Measurements from ENCODE around the gene IPO4. TPM values are rescaled to one million over a fixed set of nuclear protein-coding genes. Genes with fewer than 3 reads are reported as not detected.

The IPO4 gene
- total and polyA plus RNA-seq, 12 donors, result 19.1 to 84.9 (median 42.8) TPM

- H3K36me3 ChIP-seq (replicated peaks in 1 of 2), result peaks cover 0 to 70% of the 10 kb centered on the region in 2 donors
- H3K4me1 ChIP-seq (replicated peaks in 1 of 2), result peaks cover 16 to 29% of the 10 kb centered on the region in 2 donors
- H3K27ac ChIP-seq, result no peak overlapping the region
- H3K9me3 ChIP-seq (replicated peaks in 1 of 3), result no peaks in the 10 kb centered on the region
- no peaks in the 10 kb centered on the region for H3K27me3 ChIP-seq
- intact Hi-C loops (cut with DNase I), result no loop called here
- no peak for TF ChIP-seq POLR2A (IDR thresholded peaks at IDR 0.05)
- TF ChIP-seq CTCF (IDR thresholded peaks at IDR 0.05), result no peak
- no peak overlapping the region for H3K4me3 ChIP-seq
- no peak for DNase-seq
- WGBS, 4 donors, result 91 to 94% (median 93%) methylated on average over 5 to 7 of the region's 7 CpGs
Observed at GRCh38 chr14:24185026-24185425, 3.6 kb downstream of the IPO4 start.

GRCh38 chr14:24184104-24184970 is 4.3 kb downstream of the IPO4 start:
- intact Hi-C loops (cut with DNase I), result no loop called here
- Histone ChIP-seq H3K9me3 (replicated peaks in 1 of 3) (no peaks in the 10 kb centered on the region), H3K36me3 (replicated peaks in 1 of 2) (peaks cover 0 to 71% of the 10 kb centered on the region in 2 donors), H3K27me3 (no peaks in the 10 kb centered on the region), H3K4me3 (no peak overlapping the region), H3K27ac (no peak overlapping the region), H3K4me1 (replicated peaks in 1 of 2) (peaks cover 23 to 35% of the 10 kb centered on the region in 2 donors)
- 66 to 90% (median 88%) methylated on average over 3 to 19 of the region's 19 CpGs for WGBS, 4 donors
- no peak for TF ChIP-seq CTCF (IDR thresholded peaks at IDR 0.05)
- TF ChIP-seq POLR2A (IDR thresholded peaks at IDR 0.05), result no peak
- no peak for DNase-seq

- DNase-seq, result no peak
- intact Hi-C loops (cut with DNase I), result no loop called here
- Histone ChIP-seq H3K27ac (no peak overlapping the region), H3K4me1 (replicated peaks in 1 of 2) (peaks cover 19 to 30% of the 10 kb centered on the region in 2 donors), H3K9me3 (replicated peaks in 1 of 3) (no peaks in the 10 kb centered on the region), H3K36me3 (replicated peaks in 1 of 2) (peaks cover 0 to 84% of the 10 kb centered on the region in 2 donors), H3K27me3 (no peaks in the 10 kb centered on the region), H3K4me3 (no peak overlapping the region)
- 90 to 94% (median 92%) methylated on average over 5 to 15 of the region's 15 CpGs for WGBS, 4 donors
- TF ChIP-seq POLR2A (IDR thresholded peaks at IDR 0.05) (no peak), CTCF (IDR thresholded peaks at IDR 0.05) (no peak)
Observed at GRCh38 chr14:24183014-24183481, 5.6 kb downstream of the IPO4 start.

- intact Hi-C loops (cut with DNase I), result no loop called here
- H3K4me3 ChIP-seq, result no peak overlapping the region
- peaks cover 0 to 90% of the 10 kb centered on the region in 2 donors for H3K36me3 ChIP-seq (replicated peaks in 1 of 2)
- 78 to 90% (median 89%) methylated on average over 13 to 14 of the region's 14 CpGs for WGBS, 4 donors
- H3K4me1 ChIP-seq (replicated peaks in 1 of 2), result peaks cover 13 to 23% of the 10 kb centered on the region in 2 donors
- DNase-seq, result no peak
- no peaks in the 10 kb centered on the region for H3K9me3 ChIP-seq (replicated peaks in 1 of 3)
- no peaks in the 10 kb centered on the region for H3K27me3 ChIP-seq
- no peak for TF ChIP-seq POLR2A (IDR thresholded peaks at IDR 0.05)
- no peak for TF ChIP-seq CTCF (IDR thresholded peaks at IDR 0.05)
- no peak overlapping the region for H3K27ac ChIP-seq
Observed at GRCh38 chr14:24182110-24182882, 6.3 kb downstream of the IPO4 start.
